Mesendoderm (in vitro differentiated cells): Measurements from ENCODE around the gene ATF6B.

Source experiments
- DNase-seq: peaks from one replicate; pipeline ENCODE4 v3.0.0; 2013
- H2AK5ac ChIP-seq: 2 replicates; pipeline ENCODE4 v1.6.1; 2013; ENCODE audit warnings: low read length, inconsistent platforms
- H2BK120ac ChIP-seq: 2 replicates; pipeline ENCODE4 v1.6.1; 2013; ENCODE audit warnings: low read depth, mild to moderate bottlenecking, low read length, moderate library complexity, mixed read lengths
- H2BK15ac ChIP-seq: replicated peaks from 2 replicates; pipeline ENCODE4 v1.6.1; 2013; ENCODE audit warnings: low read depth, mild to moderate bottlenecking, moderate library complexity
- H2BK5ac ChIP-seq: 2 replicates; pipeline ENCODE4 v1.6.1; 2013; ENCODE audit warnings: low read length, inconsistent platforms
- H3K18ac ChIP-seq: 2 replicates; pipeline ENCODE4 v1.6.1; 2013; ENCODE audit warnings: mild to moderate bottlenecking, low read length, mixed read lengths
- H3K23ac ChIP-seq: one replicate; pipeline ENCODE4 v1.6.1; 2013; ENCODE audit warnings: low read length
- H3K27ac ChIP-seq: 2 replicates; pipeline ENCODE4 v1.5.1; 2013; ENCODE audit warnings: low read depth, mild to moderate bottlenecking, inconsistent platforms, low read length, moderate library complexity
- H3K27me3 ChIP-seq: 2 replicates; pipeline ENCODE4 v1.6.1; 2013; ENCODE audit warnings: low read length, control low read depth, mild to moderate bottlenecking, inconsistent platforms; ENCODE audit not compliant: insufficient read depth, poor library complexity
- H3K36me3 ChIP-seq: 2 replicates; pipeline ENCODE4 v1.6.1; 2013; ENCODE audit warnings: low read length, inconsistent platforms; ENCODE audit not compliant: control insufficient read depth, insufficient read depth
- H3K4ac ChIP-seq: one replicate; pipeline ENCODE4 v1.6.1; 2013; ENCODE audit warnings: low read depth, mild to moderate bottlenecking, low read length, moderate library complexity
- H3K4me1 ChIP-seq: 2 replicates; pipeline ENCODE4 v1.6.1; 2013; ENCODE audit warnings: low read depth, low read length, inconsistent platforms; ENCODE audit not compliant: control insufficient read depth
- H3K4me2 ChIP-seq: 2 replicates; pipeline ENCODE4 v1.6.1; 2013; ENCODE audit warnings: low read length
- H3K4me3 ChIP-seq: 2 replicates; pipeline ENCODE4 v1.5.1; 2013; ENCODE audit warnings: mild to moderate bottlenecking, low read length
- H3K56ac ChIP-seq: one replicate; pipeline ENCODE4 v1.6.1; 2013; ENCODE audit warnings: low read length
- H3K79me1 ChIP-seq: 2 replicates; pipeline ENCODE4 v1.6.1; 2013; ENCODE audit warnings: low read length, inconsistent platforms
- H3K79me2 ChIP-seq: 2 replicates; pipeline ENCODE4 v1.6.1; 2013; ENCODE audit warnings: mild to moderate bottlenecking, low read length; ENCODE audit not compliant: control insufficient read depth, insufficient read depth
- H3K9ac ChIP-seq: 2 replicates; pipeline ENCODE4 v1.6.1; 2013; ENCODE audit warnings: low read length, inconsistent platforms
- H4K5ac ChIP-seq: one replicate; pipeline ENCODE4 v1.6.1; 2013; ENCODE audit warnings: low read length
- H4K8ac ChIP-seq: one replicate; pipeline ENCODE4 v1.6.1; 2013; ENCODE audit warnings: low read depth, mild to moderate bottlenecking, control low read depth, low read length, moderate library complexity
- whole genome bisulfite sequencing: extraction: QIAGEN DNeasy Blood & Tissue Kit; methylation state at CpG from one replicate; pipeline ENCODE4 v1.1.7; 2013; ENCODE audit warnings: low lambda C conversion rate, missing lambda C conversion rate; ENCODE audit not compliant: insufficient coverage; ENCODE audit errors: extremely low coverage; 5-methylcytosine and 5-hydroxymethylcytosine counted together

The ATF6B gene

DNA sequence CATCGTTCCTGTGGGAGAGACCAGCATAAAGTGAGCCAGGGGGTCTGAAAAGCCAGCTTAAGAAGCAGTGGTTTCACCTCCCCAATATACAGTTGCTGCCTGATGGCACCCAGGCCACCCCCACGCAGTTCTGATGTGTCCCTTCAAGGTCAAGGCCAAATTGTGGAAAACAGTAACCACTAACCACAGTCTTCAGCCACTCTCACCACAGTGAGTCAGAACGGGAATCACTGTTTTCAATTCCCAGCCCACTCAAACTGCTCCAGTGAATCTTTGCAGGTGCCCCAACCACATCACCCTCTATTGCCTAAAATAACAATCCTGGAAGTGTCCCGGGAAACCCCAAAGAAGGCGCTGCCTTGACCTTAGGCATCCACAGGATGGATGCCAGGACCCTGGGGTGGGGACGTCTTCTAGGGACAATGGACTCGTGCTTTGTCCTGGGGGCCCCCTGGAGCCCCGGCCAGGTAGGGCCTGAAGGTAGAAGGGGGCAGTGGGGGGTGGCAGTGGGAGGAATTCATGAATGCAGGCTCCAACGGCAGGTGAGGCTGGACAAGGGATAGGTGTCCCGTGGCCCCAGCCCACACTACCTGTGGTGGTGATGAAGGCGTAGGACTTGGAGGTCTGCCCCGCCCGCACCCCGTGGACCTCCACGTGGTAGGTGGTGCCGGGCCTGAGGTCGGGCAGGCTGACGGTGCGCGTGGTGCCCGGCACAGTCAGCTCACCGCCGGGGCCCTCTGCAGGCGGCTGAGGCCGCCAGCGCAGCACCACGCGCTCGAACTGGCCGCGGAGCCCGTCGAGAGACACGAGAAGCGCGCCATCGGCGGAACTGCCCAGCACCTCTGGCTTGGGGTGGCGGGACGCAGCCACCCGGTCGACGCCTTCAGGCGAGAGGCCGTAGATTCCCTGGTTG is 41.1 kb downstream of the ATF6B start:
- H3K23ac ChIP-seq, result no peak overlapping the region
- H2BK15ac ChIP-seq, result no peak overlapping the region
- WGBS, result no CpG with 5 or more reads among the region's 45 CpGs
- H4K8ac ChIP-seq, result no peak overlapping the region
- no peak overlapping the region for H3K27ac ChIP-seq
- no peak for DNase-seq
- H3K36me3 ChIP-seq, result no peaks in the 10 kb centered on the region
- H3K4me3 ChIP-seq, result no peak overlapping the region
- no peaks in the 10 kb centered on the region for H3K79me1 ChIP-seq
- no peaks in the 10 kb centered on the region for H3K4me1 ChIP-seq
- H3K79me2 ChIP-seq, result no peaks in the 10 kb centered on the region
- no peak overlapping the region for H2BK120ac ChIP-seq
- peak overlapping the region; percentile 55 for H3K9ac ChIP-seq
- H2BK5ac ChIP-seq, result no peak overlapping the region
- H3K27me3 ChIP-seq, result no peaks in the 10 kb centered on the region
- H3K4ac ChIP-seq, result no peak overlapping the region
- H3K4me2 ChIP-seq, result peak overlapping the region; percentile 28
- peak overlapping the region; percentile 74 for H3K56ac ChIP-seq
- H3K18ac ChIP-seq, result peak overlapping the region; percentile 44
- H4K5ac ChIP-seq, result no peak overlapping the region
- no peak overlapping the region for H2AK5ac ChIP-seq

- H3K36me3 ChIP-seq, result no peaks in the 10 kb centered on the region
- H3K4me3 ChIP-seq, result no peak overlapping the region
- no peak overlapping the region for H2BK15ac ChIP-seq
- H3K56ac ChIP-seq, result no peak overlapping the region
- H2AK5ac ChIP-seq, result no peak overlapping the region
- H3K23ac ChIP-seq, result no peak overlapping the region
- no peaks in the 10 kb centered on the region for H3K27me3 ChIP-seq
- no peak overlapping the region for H3K18ac ChIP-seq
- no peak overlapping the region for H2BK5ac ChIP-seq
- H3K79me2 ChIP-seq, result no peaks in the 10 kb centered on the region
- H3K27ac ChIP-seq, result no peak overlapping the region
- no peak overlapping the region for H4K5ac ChIP-seq
- DNase-seq, result no peak
- H4K8ac ChIP-seq, result no peak overlapping the region
- H3K4ac ChIP-seq, result no peak overlapping the region
- H3K9ac ChIP-seq, result no peak overlapping the region
- WGBS, result no CpG with 5 or more reads among the region's 17 CpGs
- no peaks in the 10 kb centered on the region for H3K4me1 ChIP-seq
- no peaks in the 10 kb centered on the region for H3K79me1 ChIP-seq
- no peak overlapping the region for H3K4me2 ChIP-seq
- H2BK120ac ChIP-seq, result no peak overlapping the region
These were observed 42.1 kb downstream of the ATF6B start for GRCh38 chr6:32085759-32086459.

DNA sequence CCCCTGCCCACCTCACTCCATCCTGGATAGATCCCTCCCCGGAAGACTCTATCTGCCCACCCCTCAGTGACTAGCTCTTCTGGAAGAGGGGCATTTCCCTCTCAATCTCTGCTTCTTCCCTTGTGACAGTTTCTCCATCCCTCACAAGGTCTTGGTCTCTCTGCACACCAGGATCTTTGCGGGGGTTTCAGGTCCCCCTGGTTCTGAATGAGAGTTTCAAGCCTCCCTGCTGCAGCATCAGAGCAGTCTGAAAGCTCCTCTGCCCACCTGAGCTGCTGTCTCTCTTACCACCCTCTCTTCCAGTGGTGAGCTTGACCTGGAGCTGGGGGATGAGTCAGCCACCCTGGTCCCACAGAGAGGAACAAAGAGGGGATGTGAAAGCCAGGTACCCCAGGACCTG is 43.3 kb downstream of the ATF6B start:
- Histone ChIP-seq H4K5ac (no peak overlapping the region), H3K27ac (no peak overlapping the region), H3K4ac (no peak overlapping the region), H4K8ac (no peak overlapping the region), H3K23ac (no peak overlapping the region), H3K36me3 (no peaks in the 10 kb centered on the region), H3K9ac (no peak overlapping the region), H2BK120ac (no peak overlapping the region), H3K4me2 (no peak overlapping the region), H3K4me3 (no peak overlapping the region), H2AK5ac (no peak overlapping the region), H3K18ac (no peak overlapping the region), H3K56ac (no peak overlapping the region), H2BK5ac (no peak overlapping the region), H3K79me1 (no peaks in the 10 kb centered on the region), H3K4me1 (no peaks in the 10 kb centered on the region), H3K27me3 (no peaks in the 10 kb centered on the region), H2BK15ac (no peak overlapping the region), H3K79me2 (no peaks in the 10 kb centered on the region)
- no CpG with 5 or more reads among the region's 2 CpGs for WGBS
- no peak for DNase-seq

GRCh38 chr6:32083812-32084768 is 44.0 kb downstream of the ATF6B start:
- Histone ChIP-seq H3K23ac (no peak overlapping the region), H2BK5ac (no peak overlapping the region), H2AK5ac (no peak overlapping the region), H4K8ac (no peak overlapping the region), H3K79me2 (no peaks in the 10 kb centered on the region), H3K18ac (no peak overlapping the region), H2BK15ac (no peak overlapping the region), H3K56ac (no peak overlapping the region), H3K27ac (no peak overlapping the region), H3K27me3 (no peaks in the 10 kb centered on the region), H3K9ac (no peak overlapping the region), H3K36me3 (no peaks in the 10 kb centered on the region), H3K4me1 (no peaks in the 10 kb centered on the region), H4K5ac (no peak overlapping the region), H3K79me1 (no peaks in the 10 kb centered on the region), H2BK120ac (no peak overlapping the region), H3K4me2 (no peak overlapping the region), H3K4me3 (no peak overlapping the region), H3K4ac (no peak overlapping the region)
- WGBS, result no CpG with 5 or more reads among the region's 22 CpGs
- DNase-seq, result no peak

- H3K4me2 ChIP-seq, result no peak overlapping the region
- H3K4me1 ChIP-seq, result no peaks in the 10 kb centered on the region
- H3K9ac ChIP-seq, result no peak overlapping the region
- H4K5ac ChIP-seq, result no peak overlapping the region
- H3K23ac ChIP-seq, result no peak overlapping the region
- no peaks in the 10 kb centered on the region for H3K79me1 ChIP-seq
- H3K4ac ChIP-seq, result no peak overlapping the region
- no peaks in the 10 kb centered on the region for H3K36me3 ChIP-seq
- H3K79me2 ChIP-seq, result no peaks in the 10 kb centered on the region
- no peak overlapping the region for H3K4me3 ChIP-seq
- DNase-seq, result no peak
- no peak overlapping the region for H2BK120ac ChIP-seq
- no CpG with 5 or more reads among the region's 9 CpGs for WGBS
- H3K27ac ChIP-seq, result no peak overlapping the region
- H2AK5ac ChIP-seq, result no peak overlapping the region
- no peak overlapping the region for H2BK5ac ChIP-seq
- no peak overlapping the region for H3K56ac ChIP-seq
- no peak overlapping the region for H2BK15ac ChIP-seq
- H4K8ac ChIP-seq, result no peak overlapping the region
- H3K18ac ChIP-seq, result no peak overlapping the region
- H3K27me3 ChIP-seq, result no peaks in the 10 kb centered on the region
These were observed 45.1 kb downstream of the ATF6B start for GRCh38 chr6:32082935-32083334.
